Measurements from ENCODE around the gene MAGI2.

GRCh38 chr7:78764571-78764970, 688.9 kb downstream of the MAGI2 start:
- no peak for TF ChIP-seq CTCF (IDR thresholded peaks at IDR 0.05; ENCODE audit: borderline replicate concordance, extremely low read depth, low read length, poor library complexity, severe bottlenecking)
- TF ChIP-seq EZH2 (IDR thresholded peaks at IDR 0.05; ENCODE audit: borderline replicate concordance, low read depth, low read length, severe bottlenecking) = no peak

Measured in DND-41 (cell line).